HCT116 (cell line): ENCODE results near the gene MAST4. TPM values are rescaled to one million over a fixed set of nuclear protein-coding genes. Genes with fewer than 3 reads are reported as not detected.

Source experiments
- ATAC-seq: fragments of 200-7000 bp; cut with Tn5 transposase; 2 replicates; pipeline ENCODE4 v1.9.1; 2020; ENCODE audit warnings: mild to moderate bottlenecking, moderate library complexity
- BruUV-seq: library from RNA; stranded (reverse); fragments of 400-500 nt; replicated peaks from 2 replicates; lab custom pipeline; 2021; lab: Mats Ljungman, UMichigan
- CTCF ChIA-PET: fragments of 300-600 bp; sonication (Branson Sonifier 250); formaldehyde crosslinking; loops from one replicate; lab custom pipeline; 2021; ENCODE audit warnings: antibody characterized with exemption; lab: Charles Lee
- POLR2A ChIA-PET: fragments of 300-600, 350-600 bp; sonication (Branson Sonifier 250); formaldehyde crosslinking; loops from one replicate; lab custom pipeline; 2021; ENCODE audit warnings: antibody characterized with exemption; lab: Charles Lee
- RAD21 ChIA-PET, 2 experiments: fragments of 300-600 bp; sonication (Branson Sonifier 250); formaldehyde crosslinking; loops; one replicate each; lab custom pipeline; 2023; ENCODE audit warnings: low total read pairs in 2 of 2; ENCODE audit not compliant: uncharacterized antibody in 2 of 2, unreplicated experiment in 2 of 2, low non-redundant PET in 1 of 2; lab: Charles Lee
- DNase-seq: peaks from one replicate; pipeline ENCODE4 v3.0.0-alpha.2; 2010; ENCODE audit warnings: low read depth, low spot score
- H2AFZ ChIP-seq: fragments of 200-600 bp; shearing (Covaris generic), sonication (generic); 2 replicates; pipeline ENCODE4 v1.6.1; 2017; ENCODE audit warnings: low read depth, mixed run types, mixed read lengths, antibody characterized with exemption, low read length; ENCODE audit not compliant: poor library complexity, severe bottlenecking
- H3K27ac ChIP-seq: 2 replicates; pipeline ENCODE4 v1.5.1; 2012; ENCODE audit warnings: low read depth, low read length
- H3K27me3 ChIP-seq: fragments of 200-600 bp; sonication (generic); 2 replicates; pipeline ENCODE4 v1.6.1; 2016; ENCODE audit warnings: mixed run types, low read length, mixed read lengths; ENCODE audit not compliant: insufficient read depth
- H3K36me3 ChIP-seq, 2 experiments: fragments of 200-500 bp in 1 of 2; fragments of 200-600 bp in 1 of 2; sonication (Bioruptor generic) in 1 of 2; sonication (generic) in 1 of 2; 2 replicates each; pipeline versions ENCODE4 v1.5.1 to v1.6.1; 2014 to 2016; ENCODE audit warnings: low read length in 2 of 2, inconsistent platforms in 1 of 2, mixed read lengths in 1 of 2, mixed run types in 1 of 2; ENCODE audit not compliant: insufficient read depth in 2 of 2, control insufficient read depth in 1 of 2
- H3K4me1 ChIP-seq, 2 experiments: fragments of 200-600 bp in 1 of 2; sonication (generic) in 1 of 2; 2 replicates each; pipeline versions ENCODE4 v1.5.1 to v1.6.1; 2012 to 2017; ENCODE audit warnings: low read length in 2 of 2, inconsistent platforms in 1 of 2, mild to moderate bottlenecking in 1 of 2, mixed read lengths in 1 of 2, mixed run types in 1 of 2, moderate library complexity in 1 of 2; ENCODE audit not compliant: insufficient read depth in 2 of 2, control insufficient read depth in 1 of 2
- H3K4me2 ChIP-seq: fragments of 200-600 bp; sonication (generic); 2 replicates; pipeline ENCODE4 v1.6.1; 2017; ENCODE audit warnings: mixed run types, low read length, mixed read lengths
- H3K4me3 ChIP-seq, 2 experiments: fragments of 200-600 bp in 1 of 2; sonication (generic) in 1 of 2; replicated peaks in 1 of 2; 2 replicates each; pipeline ENCODE4 v1.5.1; 2011 to 2016; ENCODE audit warnings: low read length in 2 of 2, control low read depth in 1 of 2, low read depth in 1 of 2, mild to moderate bottlenecking in 1 of 2, mixed read lengths in 1 of 2, mixed run types in 1 of 2
- H3K79me2 ChIP-seq: fragments of 200-600 bp; sonication (generic); 2 replicates; pipeline ENCODE4 v1.6.1; 2017; ENCODE audit warnings: mild to moderate bottlenecking, mixed run types, low read length, moderate library complexity, mixed read lengths; ENCODE audit not compliant: insufficient read depth
- H3K9ac ChIP-seq: fragments of 200-600 bp; sonication (generic); 2 replicates; pipeline ENCODE4 v1.6.1; 2016; ENCODE audit warnings: low read length, mixed read lengths
- H3K9me2 ChIP-seq: fragments of 200-600 bp; sonication (generic), shearing (Covaris generic); 2 replicates; pipeline ENCODE4 v1.6.1; 2017; ENCODE audit warnings: mixed run types, mild to moderate bottlenecking, moderate library complexity; ENCODE audit not compliant: insufficient read depth
- H3K9me3 ChIP-seq, 2 experiments: fragments of 200-500 bp in 1 of 2; fragments of 200-600 bp in 1 of 2; sonication (Bioruptor generic) in 1 of 2; sonication (generic) in 1 of 2; 2 replicates each; pipeline ENCODE4 v1.6.1; 2014 to 2017; ENCODE audit warnings: low read length in 2 of 2, mixed read lengths in 2 of 2, inconsistent platforms in 1 of 2, low read depth in 1 of 2, mild to moderate bottlenecking in 1 of 2, mixed run types in 1 of 2, moderate library complexity in 1 of 2; ENCODE audit not compliant: control insufficient read depth in 1 of 2, insufficient read depth in 1 of 2
- H4K20me1 ChIP-seq: fragments of 200-600 bp; sonication (generic), shearing (Covaris generic); 2 replicates; pipeline ENCODE4 v1.6.1; 2017; ENCODE audit warnings: mixed run types, mild to moderate bottlenecking, moderate library complexity; ENCODE audit not compliant: insufficient read depth
- ELF1 ChIP-seq: IDR thresholded peaks from 2 replicates; pipeline ENCODE4 v1.6.1; 2012; ENCODE audit warnings: low read depth, borderline replicate concordance
- EZH2 ChIP-seq: fragments of 200-600 bp; sonication (generic); IDR thresholded peaks from 2 replicates; pipeline ENCODE4 v1.6.1; 2017; ENCODE audit warnings: antibody characterized with exemption, mixed run types
- EZH2phosphoT487 ChIP-seq: fragments of 200-600 bp; IDR thresholded peaks from 2 replicates; pipeline ENCODE4 v1.6.1; 2018; ENCODE audit warnings: antibody characterized with exemption, borderline replicate concordance
- FOSL1 ChIP-seq: IDR thresholded peaks from 2 replicates; pipeline ENCODE4 v1.6.1; 2012; ENCODE audit warnings: low read depth
- JUND ChIP-seq: IDR thresholded peaks from 2 replicates; pipeline ENCODE4 v1.6.1; 2012
- POLR2AphosphoS5 ChIP-seq: IDR thresholded peaks from 2 replicates; pipeline ENCODE4 v1.6.1; 2011; ENCODE audit warnings: mild to moderate bottlenecking, low read depth, low read length, moderate library complexity
- REST ChIP-seq: IDR thresholded peaks from 2 replicates; pipeline ENCODE4 v1.6.1; 2012; ENCODE audit warnings: low read depth
- SIN3A ChIP-seq: IDR thresholded peaks from 2 replicates; pipeline ENCODE4 v1.6.1; 2012; ENCODE audit warnings: low read depth
- SRF ChIP-seq: IDR thresholded peaks from 2 replicates; pipeline ENCODE4 v1.6.1; 2012; ENCODE audit warnings: low read depth
- ZBTB33 ChIP-seq: IDR thresholded peaks from 2 replicates; pipeline ENCODE4 v1.6.1; 2011; ENCODE audit warnings: mild to moderate bottlenecking, low read length, moderate library complexity; ENCODE audit not compliant: insufficient replicate concordance; ENCODE audit errors: extremely low read depth
- intact Hi-C: fragments of 100-400 bp; cut with micrococcal nuclease; formaldehyde crosslinking; loops from 2 replicates; pipeline ENCODE4 v1.10.0; 2022
- total RNA-seq: library from RNA; stranded (reverse); gene quantifications from one replicate; pipeline ENCODE4 v1.2.1, GENCODE V29; 2021; ENCODE audit not compliant: unreplicated experiment
- TF ChIP-seq, protein P1 (sequence below): IDR thresholded peaks from 2 replicates; pipeline ENCODE4 v1.6.1; 2012

MAST4 gene
- total RNA-seq, 1 experiment from 2014 or later = 1.1 TPM

GRCh38 chr5:66789434-66789833 lies 193.2 kb downstream of the MAST4 start:
- H3K79me2 ChIP-seq = no peaks in the 10 kb centered on the region
- H3K27me3 ChIP-seq = 0 out of 2 replicates have a peak, but pooled peaks cover 6% of the 10 kb centered on the region
- ChIA-PET CTCF (no interaction called here), POLR2A (no interaction called here), RAD21 (no interaction called here)
- H3K9me3 ChIP-seq = no peaks in the 10 kb centered on the region
- no peak for DNase-seq
- intact Hi-C loops = no loop called here
- TF ChIP-seq FOSL1 = no peak
- TF ChIP-seq SIN3A = no peak
- no peak for TF ChIP-seq ZBTB33
- no peak for TF ChIP-seq REST
- TF ChIP-seq EZH2 = no peak
- no peak for TF ChIP-seq ELF1
- no peak for TF ChIP-seq SRF
- TF ChIP-seq, protein P1, sequence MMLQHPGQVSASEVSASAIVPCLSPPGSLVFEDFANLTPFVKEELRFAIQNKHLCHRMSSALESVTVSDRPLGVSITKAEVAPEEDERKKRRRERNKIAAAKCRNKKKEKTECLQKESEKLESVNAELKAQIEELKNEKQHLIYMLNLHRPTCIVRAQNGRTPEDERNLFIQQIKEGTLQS = no peak
- TF ChIP-seq EZH2phosphoT487 = no peak
- no peak for TF ChIP-seq POLR2AphosphoS5
- TF ChIP-seq JUND = no peak
- H3K27ac ChIP-seq = no peak overlapping the region
- H3K9ac ChIP-seq = no peak overlapping the region
- ATAC-seq = no peak
- no peak overlapping the region for H3K4me3 ChIP-seq
- no peak overlapping the region for H2AFZ ChIP-seq
- no peak overlapping the region for H3K4me2 ChIP-seq
- no TSS peak for BruUV-seq
- H4K20me1 ChIP-seq = no peaks in the 10 kb centered on the region
- H3K4me1 ChIP-seq = no peaks in the 10 kb centered on the region
- no peaks in the 10 kb centered on the region for H3K36me3 ChIP-seq
- H3K9me2 ChIP-seq = no peaks in the 10 kb centered on the region
